Activated CD8-positive, alpha-beta T cell treated with anti-CD3 and anti-CD28 coated beads for 36 hours (primary cell): ENCODE results near the gene TANC2. TPM values are rescaled to one million over a fixed set of nuclear protein-coding genes. Genes with fewer than 3 reads are reported as not detected.

Source experiments
- ATAC-seq: fragments of 200-7000 bp; cut with Tn5 transposase; one replicate; pipeline ENCODE4 v1.10.0; 2021; ENCODE audit warnings: mild to moderate bottlenecking, moderate library complexity
- CTCF ChIA-PET: fragments of 350-600 bp; sonication (Branson Sonifier 250); formaldehyde crosslinking; loops from one replicate; lab custom pipeline; 2021; ENCODE audit warnings: antibody characterized with exemption; lab: Charles Lee
- POLR2A ChIA-PET: fragments of 350-600 bp; sonication (Branson Sonifier 250); formaldehyde crosslinking; loops from one replicate; lab custom pipeline; 2021; ENCODE audit warnings: antibody characterized with exemption; lab: Charles Lee
- DNase-seq: peaks from one replicate; pipeline ENCODE4 v3.0.0-alpha.2; 2020
- H3K27ac Mint-ChIP-seq: one replicate; pipeline ENCODE4 v1.8.0; 2021; ENCODE audit warnings: mild to moderate bottlenecking, mixed read lengths
- H3K27me3 Mint-ChIP-seq: one replicate; pipeline ENCODE4 v1.8.0; 2021; ENCODE audit warnings: mixed read lengths
- H3K36me3 Mint-ChIP-seq: one replicate; pipeline ENCODE4 v1.8.0; 2021; ENCODE audit warnings: low read depth, mixed read lengths
- H3K4me1 Mint-ChIP-seq: one replicate; pipeline ENCODE4 v1.8.0; 2021; ENCODE audit warnings: low read depth, mixed read lengths
- H3K4me3 Mint-ChIP-seq: one replicate; pipeline ENCODE4 v1.8.0; 2021; ENCODE audit warnings: mild to moderate bottlenecking, moderate library complexity, mixed read lengths
- H3K9me3 Mint-ChIP-seq: one replicate; pipeline ENCODE4 v1.8.0; 2021; ENCODE audit warnings: mixed read lengths
- intact Hi-C: fragments of 100-400 bp; cut with micrococcal nuclease; formaldehyde crosslinking; loops from one replicate; pipeline ENCODE4 v1.10.0; 2022
- total RNA-seq, 2 experiments: library from RNA; stranded (reverse); gene quantifications; one replicate each; pipeline ENCODE4 v1.2.3, GENCODE V29; 2021
- TF ChIP-seq, protein P1 (sequence below): fragments of 200-600 bp; IDR thresholded peaks from one replicate; pipeline ENCODE4 v1.8.0; 2022; ENCODE audit warnings: antibody characterized with exemption, mild to moderate bottlenecking

The TANC2 gene
- total RNA-seq, 2 experiments from 2014 or later = 7.9 to 9.6 TPM

DNA sequence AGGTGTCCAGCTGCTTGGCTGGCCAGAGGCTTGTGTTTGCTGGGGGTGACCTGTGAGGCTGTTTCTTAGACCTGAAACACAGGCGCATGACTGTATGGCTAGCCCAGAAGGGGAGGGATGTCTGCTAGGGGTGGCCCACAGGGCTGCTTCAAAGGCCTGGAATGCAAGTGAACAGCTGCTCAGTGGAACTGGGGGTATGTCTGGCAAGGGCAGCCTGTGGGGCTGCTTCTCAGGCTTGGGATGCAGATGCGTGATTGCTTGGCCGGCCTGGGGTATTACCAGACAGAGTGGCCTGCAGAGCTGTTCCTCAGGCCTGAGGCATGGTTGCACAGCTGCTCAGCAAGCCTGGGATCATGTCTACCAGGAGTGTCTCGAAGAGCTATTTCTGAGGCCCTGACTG is 20.5 kb downstream of the TANC2 start:
- H3K4me1 Mint-ChIP-seq = no peaks in the 10 kb centered on the region
- intact Hi-C loops = no loop called here
- CTCF ChIA-PET = interaction anchor here (1.4 to 2.7 kb wide), 2 partner anchors 9 to 13 kb away, joined by 5 to 15 read pairs; no protein-coding TSS in a partner anchor
- peaks cover 10% of the 10 kb centered on the region for H3K36me3 Mint-ChIP-seq
- H3K9me3 Mint-ChIP-seq = peaks cover 28% of the 10 kb centered on the region
- DNase-seq (no peak), ATAC-seq (no peak)
- no peaks in the 10 kb centered on the region for H3K27me3 Mint-ChIP-seq
- TF ChIP-seq, protein P1, sequence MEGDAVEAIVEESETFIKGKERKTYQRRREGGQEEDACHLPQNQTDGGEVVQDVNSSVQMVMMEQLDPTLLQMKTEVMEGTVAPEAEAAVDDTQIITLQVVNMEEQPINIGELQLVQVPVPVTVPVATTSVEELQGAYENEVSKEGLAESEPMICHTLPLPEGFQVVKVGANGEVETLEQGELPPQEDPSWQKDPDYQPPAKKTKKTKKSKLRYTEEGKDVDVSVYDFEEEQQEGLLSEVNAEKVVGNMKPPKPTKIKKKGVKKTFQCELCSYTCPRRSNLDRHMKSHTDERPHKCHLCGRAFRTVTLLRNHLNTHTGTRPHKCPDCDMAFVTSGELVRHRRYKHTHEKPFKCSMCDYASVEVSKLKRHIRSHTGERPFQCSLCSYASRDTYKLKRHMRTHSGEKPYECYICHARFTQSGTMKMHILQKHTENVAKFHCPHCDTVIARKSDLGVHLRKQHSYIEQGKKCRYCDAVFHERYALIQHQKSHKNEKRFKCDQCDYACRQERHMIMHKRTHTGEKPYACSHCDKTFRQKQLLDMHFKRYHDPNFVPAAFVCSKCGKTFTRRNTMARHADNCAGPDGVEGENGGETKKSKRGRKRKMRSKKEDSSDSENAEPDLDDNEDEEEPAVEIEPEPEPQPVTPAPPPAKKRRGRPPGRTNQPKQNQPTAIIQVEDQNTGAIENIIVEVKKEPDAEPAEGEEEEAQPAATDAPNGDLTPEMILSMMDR = no peak
- no peak overlapping the region for H3K27ac Mint-ChIP-seq
- H3K4me3 Mint-ChIP-seq = no peak overlapping the region
- POLR2A ChIA-PET = interaction anchor here (0.9 kb wide), 1 partner anchor 21 kb away, joined by 3 read pairs; the partner anchor contains the start of gene TANC2

DNA sequence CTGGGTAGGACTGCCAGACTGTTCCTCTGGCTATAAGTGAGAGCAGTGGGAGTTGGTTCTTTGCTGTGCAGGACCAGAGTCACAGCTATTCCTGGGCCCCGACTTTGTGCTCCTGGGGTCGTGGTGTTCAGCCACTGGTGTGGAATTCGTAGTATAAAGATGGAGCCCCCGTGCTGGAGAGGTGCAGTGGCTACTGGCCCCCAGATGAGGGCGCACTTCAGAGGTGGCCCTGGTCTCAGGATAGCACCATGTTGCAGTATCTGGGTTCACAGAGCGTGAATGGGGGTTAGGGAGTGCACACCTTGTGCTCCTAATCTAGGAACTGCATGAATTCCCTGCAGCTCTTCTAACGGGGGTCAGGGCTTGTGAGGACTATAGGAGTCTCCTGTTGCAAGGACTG is 21.1 kb downstream of the TANC2 start:
- H3K4me1 Mint-ChIP-seq = no peaks in the 10 kb centered on the region
- peaks cover 10% of the 10 kb centered on the region for H3K36me3 Mint-ChIP-seq
- ATAC-seq (no peak), DNase-seq (no peak)
- CTCF ChIA-PET = interaction anchor here (2.7 kb wide), 1 partner anchor 8 kb away, joined by 15 read pairs; no protein-coding TSS in a partner anchor
- no peak overlapping the region for H3K27ac Mint-ChIP-seq
- POLR2A ChIA-PET = interaction anchor here (0.9 kb wide), 1 partner anchor 21 kb away, joined by 3 read pairs; the partner anchor contains the start of gene TANC2
- peaks cover 28% of the 10 kb centered on the region for H3K9me3 Mint-ChIP-seq
- TF ChIP-seq, protein P1 = no peak
- no peak overlapping the region for H3K4me3 Mint-ChIP-seq
- H3K27me3 Mint-ChIP-seq = no peaks in the 10 kb centered on the region
- intact Hi-C loops = no loop called here

DNA sequence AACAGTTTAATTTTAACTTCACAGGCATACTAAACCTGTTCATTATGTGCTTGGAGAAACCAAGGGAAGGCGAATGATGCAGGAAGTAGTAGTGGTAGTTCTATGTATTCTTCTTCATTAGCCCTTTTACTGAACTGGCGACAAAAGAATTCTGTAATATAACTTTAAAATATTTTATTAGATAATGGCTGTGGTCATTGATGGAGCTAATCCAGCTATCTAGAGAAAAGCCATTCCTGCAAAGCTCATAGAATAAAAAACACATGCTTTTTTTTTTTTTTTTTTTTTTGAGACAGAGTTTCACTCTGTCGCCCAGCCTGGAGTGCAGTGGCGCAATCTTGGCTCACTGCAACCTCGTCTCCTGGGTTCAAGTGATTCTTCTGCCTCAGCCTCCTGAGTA is 23.5 kb downstream of the TANC2 start:
- intact Hi-C loops = no loop called here
- Mint-ChIP-seq H3K27me3 (no peaks in the 10 kb centered on the region), H3K4me1 (peaks cover 3% of the 10 kb centered on the region), H3K27ac (no peak overlapping the region), H3K4me3 (no peak overlapping the region), H3K9me3 (peaks cover 15% of the 10 kb centered on the region), H3K36me3 (no peaks in the 10 kb centered on the region)
- ChIA-PET CTCF (interaction anchor here (0.6 to 1.2 kb wide), 2 partner anchors 287 to 417 kb away, joined by 3 to 6 read pairs; no protein-coding TSS in a partner anchor), POLR2A (no interaction called here)
- DNase-seq (no peak), ATAC-seq (no peak)
- TF ChIP-seq, protein P1 = no peak

DNA sequence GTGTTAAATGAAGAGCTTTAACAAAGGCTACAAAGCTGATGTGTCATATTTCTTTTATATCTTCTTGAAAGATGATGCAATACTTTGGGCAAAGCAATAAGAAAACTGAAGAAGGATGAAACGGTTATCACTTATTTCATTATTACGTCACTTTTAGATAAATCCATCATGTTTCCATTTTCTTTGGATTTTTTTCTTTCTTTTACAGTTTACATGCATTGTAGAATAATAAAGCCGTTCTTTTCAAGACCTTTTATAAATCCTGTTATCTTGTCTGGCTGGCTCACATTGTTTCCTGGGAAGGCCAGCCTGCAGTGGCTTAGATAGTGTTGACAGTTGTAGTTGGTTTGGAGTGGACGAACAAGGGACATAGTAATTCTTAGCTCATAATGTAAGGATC is 28.9 kb downstream of the TANC2 start:
- POLR2A ChIA-PET = no interaction called here

More for the DNA sequence above, 28.9 kb downstream of the TANC2 start:
- Mint-ChIP-seq H3K27ac (no peak overlapping the region), H3K9me3 (no peaks in the 10 kb centered on the region), H3K4me3 (no peak overlapping the region), H3K4me1 (peaks cover 19% of the 10 kb centered on the region), H3K27me3 (no peaks in the 10 kb centered on the region), H3K36me3 (peaks cover 4% of the 10 kb centered on the region)
- no peak for ATAC-seq
- TF ChIP-seq, protein P1 = no peak
- CTCF ChIA-PET = interaction anchor here (0.7 to 2.1 kb wide), 16 partner anchors 9 to 430 kb away, joined by 3 to 32 read pairs (median 4); no protein-coding TSS in a partner anchor
- intact Hi-C loops = loop anchor here (10.0 kb wide), 1 partner anchor 410 kb away; no protein-coding TSS in a partner anchor
- no peak for DNase-seq
